Stomach (tissue), 9 donors: Measurements from ENCODE around the gene RGS12. TPM values are rescaled to one million over a fixed set of nuclear protein-coding genes. Genes with fewer than 3 reads are reported as not detected.

Source experiments
- DNase-seq, 2 donors: peaks; one replicate each; pipeline versions ENCODE4 v3.0.0 to v3.0.0-alpha.2; 2013 to 2019
- H3K27ac ChIP-seq, 5 donors: fragments of 200-600 bp in 4 of 5; sonication (generic) in 4 of 5; one replicate each; pipeline ENCODE4 v1.5.1; 2013 to 2019; ENCODE audit warnings: mild to moderate bottlenecking in 1 of 5, moderate library complexity in 1 of 5
- H3K27me3 ChIP-seq, 3 donors: fragments of 200-600 bp; sonication (generic); one replicate each; pipeline ENCODE4 v1.5.1; 2017 to 2019; ENCODE audit warnings: mixed run types in 1 of 3
- H3K36me3 ChIP-seq, 4 donors: fragments of 200-600 bp; sonication (generic); 1 replicate in 3 of 4; 2 replicates in 1 of 4; pipeline ENCODE4 v1.5.1; 2016 to 2019
- H3K4me1 ChIP-seq, 4 donors: fragments of 200-600 bp; sonication (generic); one replicate each; pipeline ENCODE4 v1.5.1; 2016 to 2019
- H3K4me3 ChIP-seq, 4 donors: fragments of 200-600 bp; sonication (generic) in 3 of 4; one replicate each; pipeline ENCODE4 v1.5.1; 2016 to 2019; ENCODE audit warnings: mild to moderate bottlenecking in 1 of 4
- H3K9me3 ChIP-seq, 4 donors: fragments of 200-600 bp; sonication (generic); one replicate each; pipeline ENCODE4 v1.5.1; 2016 to 2019
- EP300 ChIP-seq: sonication (generic); formaldehyde crosslinking; IDR thresholded peaks from one replicate; pipeline ENCODE4 v1.6.1; 2017; ENCODE audit warnings: antibody characterized with exemption
- POLR2A ChIP-seq, 4 donors: fragments of 450-650 bp; IDR thresholded peaks; one replicate each; pipeline ENCODE4 v1.6.1; 2016; ENCODE audit warnings: antibody characterized with exemption in 4 of 4, control low read depth in 2 of 4, mild to moderate bottlenecking in 1 of 4, moderate library complexity in 1 of 4
- POLR2AphosphoS5 ChIP-seq, 3 donors: sonication (generic); formaldehyde crosslinking; IDR thresholded peaks; one replicate each; pipeline ENCODE4 v1.6.1; 2016; ENCODE audit warnings: antibody characterized with exemption in 3 of 3
- WGBS, 5 donors: extraction: QIAGEN DNeasy Blood & Tissue Kit in 3 of 5; methylation state at CpG; one replicate each; pipeline versions ENCODE4 v1.1.5 to v1.1.7; 2013 to 2018; 5-methylcytosine and 5-hydroxymethylcytosine counted together
- intact Hi-C: fragments of 100-400 bp; cut with DNase I; formaldehyde crosslinking; loops from one replicate; pipeline ENCODE4 v1.15.1; 2023; ENCODE audit warnings: low total_unique reads
- polyA plus RNA-seq, 3 donors: library from polyadenylated mRNA; stranded (reverse); fragments of 200-250 nt; gene quantifications; one replicate each; pipeline ENCODE4 v1.2.3, GENCODE V29; 2013
- total RNA-seq, 5 donors: library from RNA; depleted of rRNA; stranded (reverse); fragments of >200 nt; gene quantifications; one replicate each; pipeline versions ENCODE4 v1.1.0 to v1.2.3, GENCODE V29; 2014 to 2016
- TF ChIP-seq, protein P1 (sequence below), 7 experiments: fragments of 450-650 bp in 4 of 7; fragments of 200-600 bp in 3 of 7; sonication (generic) in 3 of 7; IDR thresholded peaks; one replicate each; pipeline ENCODE4 v1.5.1; 2016 to 2019; ENCODE audit warnings: antibody characterized with exemption in 7 of 7, control low read depth in 2 of 7, mild to moderate bottlenecking in 1 of 7
- donor health status: healthy with polysubstance abuse.
- donor health status: Bipolar disorder and iron deficiency.
- donor health status: healthy.

RGS12 gene
- total and polyA plus RNA-seq, 8 donors, result 3.5 to 51.8 (median 19.7) TPM

DNA sequence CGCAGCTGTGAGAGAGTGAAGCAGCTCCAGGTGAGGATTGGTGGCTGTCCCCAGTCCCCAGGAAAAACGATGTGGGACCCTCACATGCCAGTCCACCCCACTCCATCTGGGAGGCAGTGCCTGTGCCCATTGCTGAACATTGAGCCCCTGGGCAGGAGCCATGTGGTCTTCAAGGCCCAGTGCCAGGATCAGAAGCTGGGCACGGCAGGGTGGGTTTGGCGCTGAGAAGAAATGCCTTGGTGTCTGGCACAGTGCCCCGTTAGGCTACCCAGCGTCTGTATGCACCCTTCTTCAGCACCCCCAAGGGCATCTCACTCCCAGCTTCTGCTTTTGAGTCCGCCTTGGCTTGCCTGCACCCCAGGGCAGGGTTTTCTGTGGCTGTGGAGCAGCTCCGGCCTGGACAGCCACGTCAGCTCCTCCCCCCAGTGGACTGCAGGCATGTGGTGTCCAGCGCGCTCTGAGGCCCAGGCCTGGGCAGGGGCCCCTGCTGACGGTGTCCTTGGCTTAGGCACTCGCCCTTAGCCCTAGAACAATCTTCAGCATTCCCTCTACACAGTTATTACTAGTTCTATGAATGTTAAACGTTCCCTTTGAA lies 28.6 kb downstream of the RGS12 start:
- no peak for TF ChIP-seq EP300
- TF ChIP-seq POLR2AphosphoS5 (IDR thresholded peaks at IDR 0.05), result no peak
- TF ChIP-seq, protein P1, sequence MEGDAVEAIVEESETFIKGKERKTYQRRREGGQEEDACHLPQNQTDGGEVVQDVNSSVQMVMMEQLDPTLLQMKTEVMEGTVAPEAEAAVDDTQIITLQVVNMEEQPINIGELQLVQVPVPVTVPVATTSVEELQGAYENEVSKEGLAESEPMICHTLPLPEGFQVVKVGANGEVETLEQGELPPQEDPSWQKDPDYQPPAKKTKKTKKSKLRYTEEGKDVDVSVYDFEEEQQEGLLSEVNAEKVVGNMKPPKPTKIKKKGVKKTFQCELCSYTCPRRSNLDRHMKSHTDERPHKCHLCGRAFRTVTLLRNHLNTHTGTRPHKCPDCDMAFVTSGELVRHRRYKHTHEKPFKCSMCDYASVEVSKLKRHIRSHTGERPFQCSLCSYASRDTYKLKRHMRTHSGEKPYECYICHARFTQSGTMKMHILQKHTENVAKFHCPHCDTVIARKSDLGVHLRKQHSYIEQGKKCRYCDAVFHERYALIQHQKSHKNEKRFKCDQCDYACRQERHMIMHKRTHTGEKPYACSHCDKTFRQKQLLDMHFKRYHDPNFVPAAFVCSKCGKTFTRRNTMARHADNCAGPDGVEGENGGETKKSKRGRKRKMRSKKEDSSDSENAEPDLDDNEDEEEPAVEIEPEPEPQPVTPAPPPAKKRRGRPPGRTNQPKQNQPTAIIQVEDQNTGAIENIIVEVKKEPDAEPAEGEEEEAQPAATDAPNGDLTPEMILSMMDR (IDR thresholded peaks at IDR 0.05), result no peak
- no peak for TF ChIP-seq POLR2A (IDR thresholded peaks at IDR 0.05)
- H3K9me3 ChIP-seq, result no peaks in the 10 kb centered on the region
- peak; percentile 23 to 62 for DNase-seq
- no peaks in the 10 kb centered on the region for H3K27me3 ChIP-seq
- no peak overlapping the region for H3K4me3 ChIP-seq
- peak overlapping the region in 1 of 5 donors; percentile 4 for H3K27ac ChIP-seq
- peaks cover 3 to 38% (median 25%) of the 10 kb centered on the region in 4 donors for H3K36me3 ChIP-seq
- 67 to 74% (median 68%) methylated on average over 9 to 14 of the region's 14 CpGs for WGBS, 5 donors
- intact Hi-C loops, result no loop called here
- H3K4me1 ChIP-seq, result peaks cover 20 to 34% (median 22%) of the 10 kb centered on the region in 4 donors

DNA sequence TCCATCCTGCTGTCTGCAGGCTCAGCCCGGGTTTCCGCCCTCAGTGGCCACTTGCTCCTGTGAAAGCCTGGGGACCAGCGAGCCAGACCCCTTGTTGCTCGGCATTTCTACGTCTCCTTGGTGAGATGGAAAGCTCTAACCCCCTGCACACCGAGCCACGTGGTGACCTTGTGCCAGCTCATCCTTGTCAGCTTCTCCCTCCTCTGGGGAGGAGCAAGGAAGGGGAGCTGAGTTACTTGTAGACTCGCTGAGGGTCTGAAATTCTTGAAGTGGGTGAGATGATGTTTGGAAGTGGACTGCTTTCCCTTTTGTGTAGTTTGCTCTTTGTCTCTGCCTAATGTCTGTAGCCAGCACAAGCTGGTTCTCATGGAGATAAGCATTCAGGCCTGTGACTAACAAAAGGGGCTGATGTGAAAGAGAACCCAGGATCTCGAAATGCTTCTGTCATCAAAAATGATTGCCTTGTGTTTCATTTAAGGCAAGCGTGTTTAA lies 29.3 kb downstream of the RGS12 start:
- H3K4me1 ChIP-seq, result peaks cover 20 to 34% (median 22%) of the 10 kb centered on the region in 4 donors
- H3K27ac ChIP-seq, result peak overlapping the region in 1 of 5 donors; percentile 4
- peaks cover 3 to 31% (median 18%) of the 10 kb centered on the region in 4 donors for H3K36me3 ChIP-seq
- H3K27me3 ChIP-seq, result no peaks in the 10 kb centered on the region
- no peaks in the 10 kb centered on the region for H3K9me3 ChIP-seq
- intact Hi-C loops, result no loop called here
- no peak overlapping the region for H3K4me3 ChIP-seq
- WGBS, 5 donors, result 84 to 91% (median 87%) methylated on average over 10 of the region's 10 CpGs
- TF ChIP-seq, protein P1 (IDR thresholded peaks at IDR 0.05), result no peak
- TF ChIP-seq EP300 (no peak), POLR2A (IDR thresholded peaks at IDR 0.05) (no peak), POLR2AphosphoS5 (IDR thresholded peaks at IDR 0.05) (no peak)
- peak; percentile 16 to 55 for DNase-seq

DNA sequence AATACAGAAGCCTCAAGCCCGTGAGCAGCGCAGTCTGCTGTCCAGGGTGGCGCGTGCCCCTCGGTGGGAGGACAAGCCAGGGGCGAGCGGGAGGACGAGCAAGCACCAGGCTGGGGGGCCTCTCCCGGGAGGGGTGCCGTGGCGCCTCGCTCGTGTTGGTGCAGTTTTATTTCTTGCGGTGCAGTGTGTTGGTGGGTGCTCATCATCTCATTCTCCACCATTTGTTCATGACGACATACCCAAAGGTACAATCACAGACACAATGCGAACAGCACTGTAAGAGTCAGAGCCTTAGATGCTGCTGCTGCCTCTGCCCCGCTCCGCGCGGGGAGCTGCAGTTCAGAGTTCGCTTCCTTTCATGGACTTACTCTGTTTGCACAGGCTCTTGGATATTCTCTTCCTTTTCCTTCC lies 30.3 kb downstream of the RGS12 start:
- intact Hi-C loops, result no loop called here
- no peaks in the 10 kb centered on the region for H3K27me3 ChIP-seq
- 90 to 95% (median 93%) methylated on average over 21 of the region's 21 CpGs for WGBS, 5 donors
- H3K4me1 ChIP-seq, result peaks cover 20 to 34% (median 22%) of the 10 kb centered on the region in 4 donors
- peaks cover under 1 to 21% (median 8%) of the 10 kb centered on the region in 4 donors for H3K36me3 ChIP-seq
- no peak overlapping the region for H3K27ac ChIP-seq
- no peak for TF ChIP-seq POLR2A (IDR thresholded peaks at IDR 0.05)
- TF ChIP-seq, protein P1 (IDR thresholded peaks at IDR 0.05), result no peak
- no peak for TF ChIP-seq EP300
- no peak for TF ChIP-seq POLR2AphosphoS5 (IDR thresholded peaks at IDR 0.05)
- H3K4me3 ChIP-seq, result no peak overlapping the region
- H3K9me3 ChIP-seq, result no peaks in the 10 kb centered on the region
- peak in 1 of 2 donors; percentile 20 for DNase-seq

DNA sequence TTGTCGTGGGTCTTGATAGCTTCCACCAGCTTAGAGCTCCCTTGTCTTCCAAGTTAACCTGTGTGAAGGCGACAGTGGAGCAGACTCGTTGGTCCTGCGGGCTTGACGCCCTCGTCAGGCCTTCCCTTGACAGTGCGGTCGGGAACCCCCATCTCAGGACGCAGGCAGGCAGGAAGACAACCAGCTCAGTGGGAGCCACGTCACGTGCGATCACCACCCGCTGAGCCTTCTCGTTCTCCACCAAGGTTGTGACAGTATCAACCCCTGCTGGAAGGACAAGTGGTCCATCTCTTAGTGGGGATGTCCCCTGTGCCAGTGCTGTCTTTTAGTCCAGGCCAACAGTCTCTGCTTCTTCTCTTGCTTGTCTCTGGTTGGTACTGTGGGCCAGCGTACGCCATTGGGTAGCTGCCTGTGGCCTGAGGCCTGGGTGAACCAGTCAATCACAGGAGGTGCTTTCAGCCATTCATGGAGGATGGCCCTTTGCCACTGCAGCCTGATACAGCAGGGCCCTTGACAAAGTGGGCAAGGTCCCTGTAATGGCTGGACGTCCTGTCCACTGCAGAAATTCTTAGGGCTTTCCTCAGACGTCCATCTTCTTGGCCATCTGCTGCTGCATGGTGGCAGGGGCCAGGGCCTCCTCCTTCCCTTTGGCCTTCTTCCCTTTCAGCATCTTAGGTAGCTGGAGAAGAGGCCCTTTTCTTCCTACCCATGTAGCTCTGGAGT lies 31.4 kb downstream of the RGS12 start:
- TF ChIP-seq EP300 (no peak), POLR2A (IDR thresholded peaks at IDR 0.05) (no peak), POLR2AphosphoS5 (IDR thresholded peaks at IDR 0.05) (no peak)
- TF ChIP-seq, protein P1 (IDR thresholded peaks at IDR 0.05), result no peak
- Histone ChIP-seq H3K9me3 (no peaks in the 10 kb centered on the region), H3K36me3 (peaks cover 0 to 11% (median 0%) of the 10 kb centered on the region in 4 donors), H3K4me1 (peaks cover 20 to 31% (median 22%) of the 10 kb centered on the region in 4 donors), H3K4me3 (no peak overlapping the region), H3K27ac (no peak overlapping the region), H3K27me3 (no peaks in the 10 kb centered on the region)
- intact Hi-C loops, result no loop called here
- peak in 1 of 2 donors; percentile 17 for DNase-seq
- WGBS, 5 donors, result 88 to 94% (median 92%) methylated on average over 7 to 18 of the region's 18 CpGs
